Glutamatergic neuron (in vitro differentiated cells): ENCODE results near the gene DEPP1. TPM values are rescaled to one million over a fixed set of nuclear protein-coding genes. Genes with fewer than 3 reads are reported as not detected.

Experiments used
- DNase-seq: peaks from one replicate; pipeline ENCODE4 v3.0.0; 2022
- H3K27ac Mint-ChIP-seq: one replicate; pipeline ENCODE4 v1.8.0; 2020; ENCODE audit warnings: mild to moderate bottlenecking, mixed read lengths, inconsistent platforms; ENCODE audit not compliant: unreplicated experiment
- H3K27me3 Mint-ChIP-seq: one replicate; pipeline ENCODE4 v1.8.0; 2020; ENCODE audit warnings: mild to moderate bottlenecking, moderate library complexity, mixed read lengths, inconsistent platforms; ENCODE audit not compliant: unreplicated experiment
- H3K36me3 Mint-ChIP-seq: one replicate; pipeline ENCODE4 v1.8.0; 2020; ENCODE audit warnings: mild to moderate bottlenecking, mixed read lengths, inconsistent platforms; ENCODE audit not compliant: unreplicated experiment
- H3K4me1 Mint-ChIP-seq: one replicate; pipeline ENCODE4 v1.8.0; 2020; ENCODE audit warnings: mild to moderate bottlenecking, low read depth, mixed read lengths, inconsistent platforms; ENCODE audit not compliant: unreplicated experiment
- H3K4me3 Mint-ChIP-seq: one replicate; pipeline ENCODE4 v1.8.0; 2020; ENCODE audit warnings: mild to moderate bottlenecking, mixed read lengths, inconsistent platforms; ENCODE audit not compliant: unreplicated experiment
- H3K9me3 Mint-ChIP-seq: one replicate; pipeline ENCODE4 v1.8.0; 2020; ENCODE audit warnings: mild to moderate bottlenecking, moderate library complexity, mixed read lengths, inconsistent platforms; ENCODE audit not compliant: unreplicated experiment
- CTCF ChIP-seq: fragments of 200-600 bp; sonication (generic); IDR thresholded peaks from one replicate; pipeline ENCODE4 v1.5.0; 2021; ENCODE audit not compliant: partially characterized antibody, unreplicated experiment
- total RNA-seq: library from RNA; stranded (reverse); fragmentation: NEBNext Ultra II Directional; extraction: Animal tissue kit (Norgen Biotek cat#: 25700); gene quantifications from one replicate; pipeline ENCODE4 v1.2.1, GENCODE V29; 2021; ENCODE audit not compliant: unreplicated experiment

The DEPP1 gene
- total RNA-seq, 1 donor from 2014 or later = 13.6 TPM

GRCh38 chr10:44926751-44927351 is 51.8 kb downstream of the DEPP1 start:
- no peak overlapping the region for H3K27ac Mint-ChIP-seq
- peaks cover 4% of the 10 kb centered on the region for H3K9me3 Mint-ChIP-seq
- H3K4me3 Mint-ChIP-seq = no peak overlapping the region
- no peak for DNase-seq
- H3K36me3 Mint-ChIP-seq = peaks cover 7% of the 10 kb centered on the region
- H3K27me3 Mint-ChIP-seq = peaks cover 8% of the 10 kb centered on the region
- peaks cover 2% of the 10 kb centered on the region for H3K4me1 Mint-ChIP-seq
- TF ChIP-seq CTCF = no peak

Other genes with a start within 250 kb of the DEPP1 start
- not detected for gene TMEM72, start 67.5 kb downstream of the DEPP1 start, total RNA-seq
- gene RASSF4, start 19.0 kb downstream of the DEPP1 start, total RNA-seq = 137 TPM
- gene ZNF22, start 22.1 kb upstream of the DEPP1 start, total RNA-seq = 40.2 TPM